Measurements from ENCODE around the gene KCTD4. TPM values are rescaled to one million over a fixed set of nuclear protein-coding genes. Genes with fewer than 3 reads are reported as not detected.
A peak's percentile ranks its signal among the peaks of the same experiment; 100 is the strongest.
"Not testable (repeated sequence)": the region's sequence is repeated elsewhere in the genome, so short reads cannot be mapped to it uniquely, and the experiment has no call there.

Gene KCTD4
- 0.54 and 0.79 TPM in 2 replicates for total RNA-seq (2022)
- percentile 46 among the genes with signal in this experiment for Bru-seq, nascent RNA
- percentile 40 among the genes with signal in this experiment for BruChase-seq, experiment 1, labeled RNA remaining after a 6-hour chase
- BruChase-seq, experiment 2, labeled RNA remaining after a 2-hour chase, result percentile 52 among the genes with signal in this experiment
- long read RNA-seq, result 0 reads

- POLR2A ChIA-PET, result interaction anchor here (0.7 to 3.5 kb wide), 8 partner anchors 14 to 80 kb away, joined by 3 to 12 read pairs (median 4); no protein-coding TSS in a partner anchor
- CTCF ChIA-PET, result no interaction called here
- Mint-ChIP-seq H3K27me3 (ENCODE audit: insufficient read depth, unreplicated experiment) (no peaks in the 10 kb centered on the region), H3K9me3 (ENCODE audit: unreplicated experiment) (no peaks in the 10 kb centered on the region), H3K36me3 (ENCODE audit: insufficient read depth, unreplicated experiment) (peaks cover 7% of the 10 kb centered on the region), H3K27ac (ENCODE audit: low read depth, unreplicated experiment) (peak within 1 kb of the TSS; percentile 8), H3K4me1 (ENCODE audit: insufficient read depth, unreplicated experiment) (peaks cover 34% of the 10 kb centered on the region), H3K4me3 (ENCODE audit: unreplicated experiment) (no peak within 1 kb of the TSS)
- no TSS peak for BruUV-seq (replicated peaks)
- peak; percentile 42 for DNase-seq (ENCODE audit: unreplicated experiment)
- intact Hi-C loops (cut with micrococcal nuclease), result no loop called here
- TF ChIP-seq CTCF (IDR thresholded peaks at IDR 0.05; ENCODE audit: unreplicated experiment), result no peak
Observed at GRCh38 chr13:45200701-45201232, at the start of gene KCTD4. KCTD4 (minus strand) TSS chr13:45201045; CDS start chr13:45194567, 6,478 bp downstream.

GRCh38 chr13:45249662-45250061, 48.8 kb upstream of the KCTD4 start:
- H3K27me3 Mint-ChIP-seq (ENCODE audit: insufficient read depth, unreplicated experiment), result no peaks in the 10 kb centered on the region
- peaks cover 9% of the 10 kb centered on the region for H3K4me1 Mint-ChIP-seq (ENCODE audit: insufficient read depth, unreplicated experiment)
- POLR2A ChIA-PET, result interaction anchor here (0.8 to 1.2 kb wide), 2 partner anchors 18 to 30 kb away, joined by 3 to 5 read pairs; no protein-coding TSS in a partner anchor
- no peak overlapping the region for H3K4me3 Mint-ChIP-seq (ENCODE audit: unreplicated experiment)
- CTCF ChIA-PET, result interaction anchor here (0.5 to 0.7 kb wide), 2 partner anchors 27 to 86 kb away, joined by 3 to 4 read pairs; no protein-coding TSS in a partner anchor
- peaks cover 8% of the 10 kb centered on the region for H3K36me3 Mint-ChIP-seq (ENCODE audit: insufficient read depth, unreplicated experiment)
- H3K9me3 Mint-ChIP-seq (ENCODE audit: unreplicated experiment), result no peaks in the 10 kb centered on the region
- TF ChIP-seq CTCF (IDR thresholded peaks at IDR 0.05; ENCODE audit: unreplicated experiment), result no peak
- H3K27ac Mint-ChIP-seq (ENCODE audit: low read depth, unreplicated experiment), result no peak overlapping the region
- BruUV-seq (replicated peaks), result no TSS peak
- intact Hi-C loops (cut with micrococcal nuclease), result no loop called here
- no peak for DNase-seq (ENCODE audit: unreplicated experiment)

- peaks cover 15% of the 10 kb centered on the region for H3K4me1 Mint-ChIP-seq (ENCODE audit: insufficient read depth, unreplicated experiment)
- POLR2A ChIA-PET, result interaction anchor here (0.6 to 1.2 kb wide), 5 partner anchors 32 to 666 kb away, joined by 3 to 7 read pairs (median 3); partner anchors contain the start of gene GTF2F2
- H3K27me3 Mint-ChIP-seq (ENCODE audit: insufficient read depth, unreplicated experiment); H3K36me3 Mint-ChIP-seq (ENCODE audit: insufficient read depth, unreplicated experiment); H3K9me3 Mint-ChIP-seq (ENCODE audit: unreplicated experiment); H3K27ac Mint-ChIP-seq (ENCODE audit: low read depth, unreplicated experiment); H3K4me3 Mint-ChIP-seq (ENCODE audit: unreplicated experiment); DNase-seq (ENCODE audit: unreplicated experiment); BruUV-seq (replicated peaks): not testable (repeated sequence)
- intact Hi-C loops (cut with micrococcal nuclease), result loop anchor here (1.0 to 5.0 kb wide), 2 partner anchors 9 to 37 kb away; no protein-coding TSS in a partner anchor
- CTCF ChIA-PET, result interaction anchor here (0.7 to 1.0 kb wide), 3 partner anchors 8 to 162 kb away, joined by 3 read pairs; no protein-coding TSS in a partner anchor
Observed at GRCh38 chr13:45244736-45245135, 43.9 kb upstream of the KCTD4 start.

- no peak for TF ChIP-seq CTCF (IDR thresholded peaks at IDR 0.05; ENCODE audit: unreplicated experiment)
- ChIA-PET POLR2A (interaction anchor here (0.6 kb wide), 1 partner anchor 10 kb away, joined by 3 read pairs; no protein-coding TSS in a partner anchor), CTCF (no interaction called here)
- intact Hi-C loops (cut with micrococcal nuclease), result loop anchor here (5.0 kb wide), 1 partner anchor 36 kb away; no protein-coding TSS in a partner anchor
- H3K36me3 Mint-ChIP-seq (ENCODE audit: insufficient read depth, unreplicated experiment), result no peaks in the 10 kb centered on the region
- H3K27ac Mint-ChIP-seq (ENCODE audit: low read depth, unreplicated experiment), result peak overlapping the region; percentile 60
- no peaks in the 10 kb centered on the region for H3K9me3 Mint-ChIP-seq (ENCODE audit: unreplicated experiment)
- no peaks in the 10 kb centered on the region for H3K27me3 Mint-ChIP-seq (ENCODE audit: insufficient read depth, unreplicated experiment)
- BruUV-seq (replicated peaks), result no TSS peak
- no peak for DNase-seq (ENCODE audit: unreplicated experiment)
- peaks cover 23% of the 10 kb centered on the region for H3K4me1 Mint-ChIP-seq (ENCODE audit: insufficient read depth, unreplicated experiment)
- no peak overlapping the region for H3K4me3 Mint-ChIP-seq (ENCODE audit: unreplicated experiment)
Observed at GRCh38 chr13:45243077-45243476, 42.2 kb upstream of the KCTD4 start.

Data from MCF 10A (cell line).